HepG2 (cell line): ENCODE results near the gene MTX1. TPM values are rescaled to one million over a fixed set of nuclear protein-coding genes. Genes with fewer than 3 reads are reported as not detected.

ENCODE experiments used
- CBX1 ChIP-seq: IDR thresholded peaks from one replicate; pipeline ENCODE4 v1.6.1; 2016; ENCODE audit warnings: antibody characterized with exemption, low read depth
- GLI4 ChIP-seq: sonication (generic); formaldehyde crosslinking; IDR thresholded peaks from 2 replicates; pipeline ENCODE4 v1.5.1; 2020; ENCODE audit warnings: missing genetic modification reagents, mild to moderate bottlenecking, moderate library complexity, borderline replicate concordance
- KAT2B ChIP-seq: fragments of 150-350 bp; IDR thresholded peaks from 2 replicates; pipeline ENCODE4 v1.6.1; 2014; ENCODE audit warnings: low read depth, low read length, borderline replicate concordance
- MTF1 ChIP-seq: sonication (generic); formaldehyde crosslinking; IDR thresholded peaks from 2 replicates; pipeline ENCODE4 v1.5.0; 2020; ENCODE audit warnings: missing genetic modification reagents
- NCOA1 ChIP-seq: sonication (generic); formaldehyde crosslinking; IDR thresholded peaks from 2 replicates; pipeline ENCODE4 v1.9.0; 2021; ENCODE audit warnings: missing genetic modification reagents
- SMAD3 ChIP-seq: sonication (generic); formaldehyde crosslinking; IDR thresholded peaks from 2 replicates; pipeline ENCODE4 v1.4.0; 2020; ENCODE audit warnings: missing genetic modification reagents
- SP2 ChIP-seq: sonication (generic); formaldehyde crosslinking; IDR thresholded peaks from 2 replicates; pipeline ENCODE4 v1.5.1; 2020; ENCODE audit warnings: mild to moderate bottlenecking, missing genetic modification reagents
- TMF1 ChIP-seq: sonication (generic); formaldehyde crosslinking; IDR thresholded peaks from 2 replicates; pipeline ENCODE4 v1.8.1; 2022; ENCODE audit warnings: low read depth, missing genetic modification reagents
- ZNF160 ChIP-seq: sonication (generic); formaldehyde crosslinking; IDR thresholded peaks from 2 replicates; pipeline ENCODE4 v1.8.0; 2022; ENCODE audit warnings: mild to moderate bottlenecking, inconsistent platforms, missing genetic modification reagents
- ZNF260 ChIP-seq: sonication (generic); formaldehyde crosslinking; IDR thresholded peaks from 2 replicates; pipeline ENCODE4 v1.4.0; 2020; ENCODE audit warnings: missing genetic modification reagents, low read depth, mild to moderate bottlenecking, borderline replicate concordance
- ZNF326 ChIP-seq: sonication (generic); formaldehyde crosslinking; IDR thresholded peaks from 2 replicates; pipeline ENCODE4 v1.4.0; 2020; ENCODE audit warnings: missing genetic modification reagents, borderline replicate concordance
- ZNF331 ChIP-seq: sonication (generic); formaldehyde crosslinking; IDR thresholded peaks from 2 replicates; pipeline ENCODE4 v1.4.0; 2020; ENCODE audit warnings: missing genetic modification reagents
- ZNF367 ChIP-seq: sonication (generic); formaldehyde crosslinking; IDR thresholded peaks from 2 replicates; pipeline ENCODE4 v1.4.0; 2020; ENCODE audit warnings: missing genetic modification reagents, borderline replicate concordance
- ZNF557 ChIP-seq: sonication (generic); formaldehyde crosslinking; IDR thresholded peaks from 2 replicates; pipeline ENCODE4 v1.4.0; 2020; ENCODE audit warnings: missing genetic modification reagents
- ZNF607 ChIP-seq: sonication (generic); formaldehyde crosslinking; IDR thresholded peaks from 2 replicates; pipeline ENCODE4 v1.5.1; 2020; ENCODE audit warnings: missing genetic modification reagents, mild to moderate bottlenecking, borderline replicate concordance
- polyA plus RNA-seq, 8 experiments: library from polyadenylated mRNA; depleted of rRNA in 3 of 8; stranded (reverse) in 7 of 8; unstranded in 1 of 8; fragments of >200 nt; fragmentation: Illumina TruSeq in 4 of 8; extraction: Trizol in 4 of 8; gene quantifications; 2 replicates each; pipeline versions ENCODE4 v1.2.1 to v1.2.3, GENCODE V29; 2011 to 2016; ENCODE audit warnings: low read depth in 4 of 8, missing spikeins in 1 of 8, mixed read lengths in 1 of 8; ENCODE audit not compliant: insufficient read depth in 1 of 8
- total RNA-seq, 5 experiments: library from RNA; depleted of rRNA; stranded (reverse); fragments of >200 nt; fragmentation: Illumina TruSeq; extraction: Trizol; gene quantifications; 2 replicates each; pipeline ENCODE4 v1.2.3, GENCODE V29; 2016; ENCODE audit warnings: low read depth in 1 of 5
- TF ChIP-seq, protein P1 (sequence below): IDR thresholded peaks from 2 replicates; pipeline ENCODE4 v1.6.1; 2016; ENCODE audit warnings: missing genetic modification reagents, missing compliant biosample characterization
- TF ChIP-seq, protein P2 (sequence below): sonication (generic); formaldehyde crosslinking; conservative IDR thresholded peaks from 2 replicates; pipeline ENCODE4 v1.8.1; 2023; ENCODE audit warnings: missing genetic modification reagents
- TF ChIP-seq, protein P3 (sequence below): sonication (generic); formaldehyde crosslinking; IDR thresholded peaks from 2 replicates; pipeline ENCODE4 v1.4.0; 2020; ENCODE audit warnings: mild to moderate bottlenecking, missing genetic modification reagents
- TF ChIP-seq, protein P4 (sequence below): sonication (generic); formaldehyde crosslinking; IDR thresholded peaks from 2 replicates; pipeline ENCODE4 v1.4.0; 2020; ENCODE audit warnings: missing genetic modification reagents
- TF ChIP-seq, protein P5 (sequence below): IDR thresholded peaks from 2 replicates; pipeline ENCODE4 v1.6.1; 2012; ENCODE audit warnings: inconsistent platforms
- TF ChIP-seq, protein P6 (sequence below): sonication (generic); formaldehyde crosslinking; IDR thresholded peaks from 2 replicates; pipeline ENCODE4 v1.4.0; 2020; ENCODE audit warnings: missing genetic modification reagents

Gene MTX1
- total and polyA plus RNA-seq, 2 of the 13 experiments (the other 11 are each of a cell fraction or from before 2014, with no cell fraction given) = 64.5 to 72.6 TPM

DNA sequence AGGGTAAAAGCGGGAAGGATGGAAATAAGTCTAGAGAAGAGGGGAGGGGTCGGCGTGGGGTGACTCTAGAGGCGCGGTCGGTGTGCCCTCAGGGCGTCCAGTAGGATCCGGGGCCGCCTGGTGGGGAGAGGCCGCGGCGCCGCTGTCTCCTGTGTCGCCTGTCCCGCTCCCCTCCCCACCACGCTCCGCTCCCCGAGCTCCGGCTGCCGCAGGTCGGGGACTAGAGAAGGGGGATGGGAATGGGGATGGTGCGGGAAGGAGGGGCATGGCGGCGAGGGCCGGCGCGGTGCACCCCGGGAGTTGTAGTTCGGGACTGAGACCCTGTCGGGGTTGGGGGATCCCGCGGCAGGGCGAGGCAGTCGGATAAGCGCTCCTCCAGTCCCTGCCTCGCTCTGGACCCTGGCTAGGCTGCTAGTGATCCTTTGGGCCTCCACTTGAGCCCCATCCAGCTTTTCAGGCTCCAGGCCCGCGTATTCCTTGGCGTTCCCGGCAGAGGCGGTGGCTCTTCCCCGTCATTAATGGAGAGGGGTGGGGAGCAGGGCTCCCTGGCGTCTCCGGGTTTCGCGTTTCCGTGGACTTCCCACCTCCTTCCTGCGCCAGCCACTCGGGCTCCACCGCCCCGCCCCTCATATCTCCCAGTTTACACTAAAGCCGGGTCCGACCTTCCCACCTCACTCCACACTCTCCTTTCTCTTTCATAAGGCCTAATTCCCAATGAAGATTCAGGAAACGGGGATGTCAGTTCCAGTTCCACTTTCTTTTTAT lies 46.9 kb downstream of the MTX1 start, which contains the start of gene ENTREP3 (continued):
- no peak for TF ChIP-seq ZNF160
- no peak for TF ChIP-seq ZNF326 (CRISPR knock-in tag)
- TF ChIP-seq, protein P1, sequence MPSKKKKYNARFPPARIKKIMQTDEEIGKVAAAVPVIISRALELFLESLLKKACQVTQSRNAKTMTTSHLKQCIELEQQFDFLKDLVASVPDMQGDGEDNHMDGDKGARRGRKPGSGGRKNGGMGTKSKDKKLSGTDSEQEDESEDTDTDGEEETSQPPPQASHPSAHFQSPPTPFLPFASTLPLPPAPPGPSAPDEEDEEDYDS (CRISPR knock-in tag) = peak; percentile 68
- peak; percentile 22; the same call in 1 of the 2 replicates for TF ChIP-seq SP2 (CRISPR knock-in tag)
- TF ChIP-seq GLI4 (CRISPR knock-in tag) = no peak
- TF ChIP-seq KAT2B = no peak
- no peak; the same call in 1 of the 2 replicates for TF ChIP-seq ZNF607 (CRISPR knock-in tag)
- TF ChIP-seq MTF1 (CRISPR knock-in tag) = no peak
- TF ChIP-seq SMAD3 (CRISPR knock-in tag) = 0 out of 2 replicates have a peak, but pooled peaks have one; percentile 44
- TF ChIP-seq, protein P2, sequence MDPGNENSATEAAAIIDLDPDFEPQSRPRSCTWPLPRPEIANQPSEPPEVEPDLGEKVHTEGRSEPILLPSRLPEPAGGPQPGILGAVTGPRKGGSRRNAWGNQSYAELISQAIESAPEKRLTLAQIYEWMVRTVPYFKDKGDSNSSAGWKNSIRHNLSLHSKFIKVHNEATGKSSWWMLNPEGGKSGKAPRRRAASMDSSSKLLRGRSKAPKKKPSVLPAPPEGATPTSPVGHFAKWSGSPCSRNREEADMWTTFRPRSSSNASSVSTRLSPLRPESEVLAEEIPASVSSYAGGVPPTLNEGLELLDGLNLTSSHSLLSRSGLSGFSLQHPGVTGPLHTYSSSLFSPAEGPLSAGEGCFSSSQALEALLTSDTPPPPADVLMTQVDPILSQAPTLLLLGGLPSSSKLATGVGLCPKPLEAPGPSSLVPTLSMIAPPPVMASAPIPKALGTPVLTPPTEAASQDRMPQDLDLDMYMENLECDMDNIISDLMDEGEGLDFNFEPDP (CRISPR knock-in tag) = no peak
- TF ChIP-seq ZNF367 (CRISPR knock-in tag) = no peak
- TF ChIP-seq ZNF557 = peak; percentile 48; the same call in 1 of the 2 replicates
- TF ChIP-seq CBX1 = peak; percentile 32
- TF ChIP-seq NCOA1 (CRISPR knock-in tag) = no peak
- TF ChIP-seq ZNF260 (CRISPR knock-in tag) = no peak
- TF ChIP-seq, protein P3, sequence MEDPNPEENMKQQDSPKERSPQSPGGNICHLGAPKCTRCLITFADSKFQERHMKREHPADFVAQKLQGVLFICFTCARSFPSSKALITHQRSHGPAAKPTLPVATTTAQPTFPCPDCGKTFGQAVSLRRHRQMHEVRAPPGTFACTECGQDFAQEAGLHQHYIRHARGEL (CRISPR knock-in tag) = no peak
- peak; percentile 72; the same call in 1 of the 2 replicates for TF ChIP-seq ZNF331
- TF ChIP-seq TMF1 (CRISPR knock-in tag) = no peak
- TF ChIP-seq, protein P4, sequence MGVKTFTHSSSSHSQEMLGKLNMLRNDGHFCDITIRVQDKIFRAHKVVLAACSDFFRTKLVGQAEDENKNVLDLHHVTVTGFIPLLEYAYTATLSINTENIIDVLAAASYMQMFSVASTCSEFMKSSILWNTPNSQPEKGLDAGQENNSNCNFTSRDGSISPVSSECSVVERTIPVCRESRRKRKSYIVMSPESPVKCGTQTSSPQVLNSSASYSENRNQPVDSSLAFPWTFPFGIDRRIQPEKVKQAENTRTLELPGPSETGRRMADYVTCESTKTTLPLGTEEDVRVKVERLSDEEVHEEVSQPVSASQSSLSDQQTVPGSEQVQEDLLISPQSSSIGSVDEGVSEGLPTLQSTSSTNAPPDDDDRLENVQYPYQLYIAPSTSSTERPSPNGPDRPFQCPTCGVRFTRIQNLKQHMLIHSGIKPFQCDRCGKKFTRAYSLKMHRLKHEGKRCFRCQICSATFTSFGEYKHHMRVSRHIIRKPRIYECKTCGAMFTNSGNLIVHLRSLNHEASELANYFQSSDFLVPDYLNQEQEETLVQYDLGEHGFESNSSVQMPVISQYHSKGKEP = no peak
- TF ChIP-seq, protein P5, sequence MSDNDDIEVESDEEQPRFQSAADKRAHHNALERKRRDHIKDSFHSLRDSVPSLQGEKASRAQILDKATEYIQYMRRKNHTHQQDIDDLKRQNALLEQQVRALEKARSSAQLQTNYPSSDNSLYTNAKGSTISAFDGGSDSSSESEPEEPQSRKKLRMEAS = peak; percentile 61; the same call in 1 of the 2 replicates
- TF ChIP-seq, protein P6, sequence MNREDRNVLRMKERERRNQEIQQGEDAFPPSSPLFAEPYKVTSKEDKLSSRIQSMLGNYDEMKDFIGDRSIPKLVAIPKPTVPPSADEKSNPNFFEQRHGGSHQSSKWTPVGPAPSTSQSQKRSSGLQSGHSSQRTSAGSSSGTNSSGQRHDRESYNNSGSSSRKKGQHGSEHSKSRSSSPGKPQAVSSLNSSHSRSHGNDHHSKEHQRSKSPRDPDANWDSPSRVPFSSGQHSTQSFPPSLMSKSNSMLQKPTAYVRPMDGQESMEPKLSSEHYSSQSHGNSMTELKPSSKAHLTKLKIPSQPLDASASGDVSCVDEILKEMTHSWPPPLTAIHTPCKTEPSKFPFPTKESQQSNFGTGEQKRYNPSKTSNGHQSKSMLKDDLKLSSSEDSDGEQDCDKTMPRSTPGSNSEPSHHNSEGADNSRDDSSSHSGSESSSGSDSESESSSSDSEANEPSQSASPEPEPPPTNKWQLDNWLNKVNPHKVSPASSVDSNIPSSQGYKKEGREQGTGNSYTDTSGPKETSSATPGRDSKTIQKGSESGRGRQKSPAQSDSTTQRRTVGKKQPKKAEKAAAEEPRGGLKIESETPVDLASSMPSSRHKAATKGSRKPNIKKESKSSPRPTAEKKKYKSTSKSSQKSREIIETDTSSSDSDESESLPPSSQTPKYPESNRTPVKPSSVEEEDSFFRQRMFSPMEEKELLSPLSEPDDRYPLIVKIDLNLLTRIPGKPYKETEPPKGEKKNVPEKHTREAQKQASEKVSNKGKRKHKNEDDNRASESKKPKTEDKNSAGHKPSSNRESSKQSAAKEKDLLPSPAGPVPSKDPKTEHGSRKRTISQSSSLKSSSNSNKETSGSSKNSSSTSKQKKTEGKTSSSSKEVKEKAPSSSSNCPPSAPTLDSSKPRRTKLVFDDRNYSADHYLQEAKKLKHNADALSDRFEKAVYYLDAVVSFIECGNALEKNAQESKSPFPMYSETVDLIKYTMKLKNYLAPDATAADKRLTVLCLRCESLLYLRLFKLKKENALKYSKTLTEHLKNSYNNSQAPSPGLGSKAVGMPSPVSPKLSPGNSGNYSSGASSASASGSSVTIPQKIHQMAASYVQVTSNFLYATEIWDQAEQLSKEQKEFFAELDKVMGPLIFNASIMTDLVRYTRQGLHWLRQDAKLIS = no peak
